CD4-positive, alpha-beta T cell treated with Interleukin-15 for 1 hour (primary cell): ENCODE measurements around the gene ISLR2.
"Not testable (repeated sequence)": the region's sequence is repeated elsewhere in the genome, so short reads cannot be mapped to it uniquely, and the experiment has no call there.

ENCODE experiments used
- DNase-seq: peaks from one replicate; pipeline ENCODE4 v3.0.0-alpha.2; 2020

ISLR2 gene

DNA sequence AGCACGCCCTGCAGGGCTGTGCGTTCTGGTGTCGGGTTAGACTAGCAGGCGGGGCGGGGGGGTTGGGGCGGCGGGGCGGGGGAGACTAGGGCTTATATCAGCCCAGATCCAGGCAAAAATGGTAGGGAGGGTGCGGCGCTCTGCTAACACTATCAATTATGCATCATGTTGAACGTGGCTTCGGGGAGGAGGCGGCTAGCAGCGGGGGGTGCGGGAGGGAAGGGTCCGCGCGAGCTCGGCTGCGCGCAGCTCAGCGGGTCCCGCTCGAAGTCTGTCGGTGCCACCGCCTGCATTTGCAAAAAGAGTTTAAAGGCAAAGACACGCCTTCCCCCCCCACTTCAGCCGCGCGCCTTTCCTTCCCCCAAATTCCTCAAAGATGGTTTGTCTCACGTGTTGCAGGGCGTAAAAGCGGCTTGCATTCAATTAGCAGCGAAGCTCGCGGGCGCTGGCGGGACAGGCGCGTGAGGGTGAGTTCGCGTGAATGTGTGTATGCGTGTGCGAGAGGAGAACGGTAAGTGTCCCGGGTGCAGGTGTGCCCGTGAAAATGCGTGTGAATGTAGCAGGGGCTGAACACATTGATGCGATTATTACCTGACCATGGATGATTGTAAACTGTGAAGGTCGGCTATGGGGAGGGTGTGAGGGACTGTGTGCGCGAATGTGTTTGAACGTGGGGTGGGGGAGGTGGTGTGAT lies at the start of gene ISLR2:
Gene ISLR2, plus strand, starts transcription at position 432 of the 694 bp plus-strand sequence. CDS start 2,169 bp downstream, outside the sequence.
- DNase-seq, result no peak

DNA sequence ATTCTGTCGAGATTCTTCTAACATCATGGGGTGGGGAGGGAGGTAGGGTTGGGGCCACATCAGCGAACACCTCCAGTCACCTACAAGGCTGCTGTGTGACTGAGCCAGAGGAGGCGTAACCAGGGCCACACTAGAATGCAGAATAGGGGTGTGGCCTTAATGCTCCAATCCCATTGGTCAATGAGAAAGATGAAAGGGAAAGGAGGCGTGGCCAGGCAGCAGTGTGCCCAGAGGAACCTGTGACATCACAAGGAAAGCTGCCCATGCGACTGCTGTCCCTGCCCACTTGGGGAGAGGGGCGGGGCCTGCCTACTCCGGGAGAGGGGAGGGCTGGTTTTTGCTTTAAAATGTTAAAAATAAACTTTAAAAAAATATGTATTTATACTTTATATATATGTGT lies 47.9 kb upstream of the ISLR2 start, which contains the start of gene GOLGA6A:
Gene GOLGA6A, minus strand, starts transcription at position 101 of the 400 bp plus-strand sequence. Its CDS starts 41 bp downstream, at position 60.
- not testable (repeated sequence) for DNase-seq

- DNase-seq, result not testable (repeated sequence)
Measured at GRCh38 chr15:74094567-74094966, 35.8 kb upstream of the ISLR2 start.

GRCh38 chr15:74095610-74096009 lies 34.8 kb upstream of the ISLR2 start:
- not testable (repeated sequence) for DNase-seq

DNA sequence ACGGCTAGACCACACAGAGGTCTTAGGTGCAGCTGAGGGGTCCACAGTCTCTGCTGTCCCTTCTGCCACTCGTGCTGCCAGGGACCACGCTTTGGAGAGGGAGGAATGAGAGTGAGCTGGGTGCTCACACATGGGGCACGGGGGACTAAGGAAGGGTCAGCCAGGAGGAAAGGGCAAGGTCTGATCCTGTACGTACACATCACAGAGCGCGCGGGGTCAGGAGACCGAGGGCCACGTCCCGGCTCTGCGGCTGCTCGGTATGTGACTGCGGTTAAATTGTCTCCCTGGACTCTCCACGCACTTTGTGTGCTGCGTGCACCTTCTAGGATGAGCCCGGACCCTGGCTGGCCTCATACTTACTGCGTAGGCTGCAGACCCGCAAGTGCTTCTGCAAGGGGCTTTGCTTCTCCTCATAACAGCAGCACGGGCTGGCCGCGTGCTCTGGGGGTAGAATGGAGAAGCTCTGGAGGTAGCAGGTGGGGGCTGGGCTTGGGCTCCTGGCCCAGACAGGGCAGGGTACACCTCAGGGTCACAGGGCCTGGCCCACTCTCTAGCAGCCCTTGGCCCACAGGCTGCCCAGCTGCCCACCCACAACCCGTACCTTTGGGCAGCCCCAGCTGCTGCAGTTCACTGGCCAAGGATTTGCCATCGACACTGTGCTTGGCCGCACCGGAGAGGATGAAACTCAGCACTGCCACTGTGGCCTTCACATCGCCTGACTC lies 33.5 kb upstream of the ISLR2 start:
- DNase-seq, result not testable (repeated sequence)

DNA sequence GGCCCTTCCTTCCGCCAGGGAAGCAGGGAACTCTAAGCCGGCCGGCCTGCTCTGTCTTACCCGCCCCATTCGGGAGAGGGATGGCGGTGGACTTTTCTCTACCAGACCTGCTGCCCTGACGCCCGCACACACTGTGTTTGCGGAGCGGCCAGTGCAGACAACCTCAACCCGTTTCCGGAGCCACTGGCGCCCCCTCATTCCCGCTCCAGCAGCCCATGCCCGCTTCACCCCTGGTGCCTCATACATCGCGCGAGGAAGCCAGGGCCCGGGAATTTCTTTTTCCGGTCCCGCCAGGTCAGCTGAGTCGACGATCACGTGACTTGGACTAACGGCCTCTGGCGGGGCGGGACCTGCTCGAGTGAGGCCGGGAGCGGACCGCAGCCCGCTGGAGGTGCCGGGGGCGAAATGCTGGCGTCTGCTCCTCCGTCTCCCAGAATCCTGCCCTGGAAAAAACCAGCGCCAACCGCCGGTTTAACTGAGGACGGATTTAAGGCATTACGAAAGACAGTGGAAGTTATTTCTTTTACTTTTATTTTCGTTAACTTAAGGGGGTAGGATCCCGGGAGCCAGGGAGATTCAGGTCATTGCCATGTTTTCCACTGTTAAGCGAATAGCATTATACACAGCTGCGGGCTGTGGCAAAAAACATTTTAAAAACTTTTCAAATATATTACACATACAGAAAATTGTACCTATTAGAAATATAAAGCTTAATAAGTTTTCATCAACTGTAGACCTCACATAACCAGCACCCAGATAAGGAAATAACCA lies 30.2 kb upstream of the ISLR2 start:
- peak; percentile 71 for DNase-seq

DNA sequence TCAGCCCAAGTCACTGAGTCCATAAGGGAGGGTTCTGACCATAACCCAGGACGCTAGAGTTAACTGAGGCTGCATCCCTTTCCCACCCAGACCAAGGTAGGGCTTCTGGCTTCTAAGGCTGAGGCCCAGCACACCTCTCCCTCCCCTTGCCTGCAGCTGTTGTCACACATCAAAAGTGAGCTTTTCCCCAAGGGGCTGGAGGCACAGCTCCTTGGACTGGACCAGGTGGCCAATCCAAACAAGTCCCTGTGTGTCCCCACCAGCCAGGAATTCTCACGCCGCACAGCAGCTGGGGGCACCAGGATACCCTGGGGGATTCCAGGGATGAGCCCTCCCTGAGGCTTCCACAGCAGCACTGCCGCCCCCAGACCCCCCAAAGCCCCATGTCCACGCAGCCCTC lies 22.3 kb upstream of the ISLR2 start:
- no peak for DNase-seq

- DNase-seq, result not testable (repeated sequence)
Measured at GRCh38 chr15:74108611-74109010, 21.8 kb upstream of the ISLR2 start.

GRCh38 chr15:74109713-74110112 lies 20.7 kb upstream of the ISLR2 start:
- no peak for DNase-seq

DNA sequence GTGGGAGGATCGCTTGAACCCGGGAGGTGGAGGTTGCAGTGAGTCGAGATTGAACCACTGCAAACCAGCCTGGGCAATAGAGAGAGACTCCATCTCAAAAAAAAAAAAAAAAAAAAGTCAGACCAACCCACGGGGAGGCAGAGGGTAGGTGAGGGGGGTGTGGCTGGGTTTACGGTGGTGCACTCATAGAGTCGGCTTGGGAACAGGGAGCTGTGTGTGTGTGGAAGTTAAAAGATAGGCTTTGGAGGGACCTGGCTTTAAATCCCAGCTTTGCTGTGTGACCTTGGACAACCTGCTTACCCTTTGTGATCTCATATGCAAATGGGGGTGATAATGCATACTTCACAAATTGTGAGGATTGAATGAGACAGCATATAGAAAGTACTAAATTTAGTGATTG lies 10.0 kb upstream of the ISLR2 start:
- DNase-seq, result no peak

- no peak for DNase-seq
Measured at GRCh38 chr15:74121039-74121438, 9.3 kb upstream of the ISLR2 start.

- DNase-seq, result no peak
Measured at GRCh38 chr15:74121858-74122257, 8.5 kb upstream of the ISLR2 start.

DNA sequence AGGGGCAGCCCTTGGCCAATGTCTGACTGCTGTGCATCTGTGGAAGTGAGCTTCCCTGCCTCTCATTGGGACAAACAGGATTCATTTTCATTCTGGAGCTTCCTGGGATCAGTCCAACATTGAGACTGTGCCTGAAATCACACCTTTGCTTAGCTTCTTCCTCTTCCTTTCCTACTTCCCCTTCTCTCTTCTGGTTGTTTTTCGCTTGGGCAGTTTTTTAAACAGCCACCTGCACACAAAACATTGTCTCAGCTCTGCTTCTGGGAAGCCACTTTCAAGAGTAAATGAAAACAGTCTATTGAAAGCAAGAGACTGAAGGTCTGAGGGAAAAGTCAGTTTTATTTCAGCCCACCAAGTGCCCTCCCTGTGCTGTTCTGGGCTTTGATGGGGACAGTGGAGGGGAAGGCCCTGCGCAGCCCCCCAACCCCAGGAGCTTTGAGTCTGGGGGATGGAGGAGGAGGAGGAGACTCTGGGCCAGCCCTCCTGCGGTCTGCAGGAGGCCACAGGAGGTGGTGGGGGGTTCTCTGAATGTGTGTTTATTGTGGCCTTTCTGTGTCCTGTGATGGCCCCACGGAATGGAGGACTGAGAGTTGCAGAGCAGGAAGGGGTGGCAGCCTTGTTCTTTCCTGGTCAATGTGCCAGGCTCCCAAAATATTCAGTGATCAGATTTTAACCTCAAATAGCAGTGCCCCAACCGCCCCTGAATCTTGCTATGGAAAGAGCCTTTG lies 7.8 kb upstream of the ISLR2 start:
- DNase-seq, result no peak

GRCh38 chr15:74123131-74123429 lies 7.3 kb upstream of the ISLR2 start:
- DNase-seq, result no peak

GRCh38 chr15:74123658-74124057 lies 6.7 kb upstream of the ISLR2 start:
- no peak for DNase-seq

DNA sequence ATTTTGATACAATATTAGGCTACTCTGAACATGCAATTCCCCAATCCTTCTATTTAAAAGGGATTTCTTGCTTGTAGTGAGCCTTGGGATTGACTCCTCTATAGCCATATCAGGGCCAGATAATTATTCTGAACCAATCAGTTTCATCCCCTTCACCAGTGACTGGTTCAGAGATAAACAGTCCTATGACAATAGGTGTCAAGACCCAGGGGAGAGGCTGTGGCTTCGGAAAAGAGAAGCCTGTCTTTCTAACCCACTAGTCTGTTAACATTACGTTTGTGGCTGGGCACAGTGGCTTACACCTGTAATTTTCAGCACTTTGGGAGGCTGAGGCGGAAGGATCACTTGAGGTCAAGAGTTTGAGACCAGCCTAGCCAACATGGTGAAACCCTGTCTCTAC lies 6.2 kb upstream of the ISLR2 start:
- no peak for DNase-seq

DNA sequence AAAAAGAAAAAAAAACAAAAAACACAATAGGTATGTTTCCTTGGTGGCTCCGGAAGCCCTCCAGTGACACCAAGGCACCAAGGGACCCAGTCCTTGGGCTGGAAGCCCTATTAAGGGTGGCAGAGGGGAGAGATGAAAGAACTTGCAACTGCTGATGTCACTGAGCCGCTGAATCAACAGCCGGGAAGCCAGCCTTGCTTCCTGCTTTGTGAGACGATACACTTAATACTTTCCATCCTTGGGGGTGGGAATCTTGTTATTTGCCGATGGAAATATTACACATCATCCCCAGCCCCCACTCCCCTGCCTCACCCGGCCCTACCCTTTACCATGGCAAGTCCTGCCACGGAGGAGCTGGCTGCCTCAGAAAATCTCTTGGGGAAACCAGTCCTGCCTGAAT lies 5.6 kb upstream of the ISLR2 start:
- DNase-seq, result no peak

GRCh38 chr15:74127255-74127953 lies 3.0 kb upstream of the ISLR2 start:
- DNase-seq, result peak; percentile 70

DNA sequence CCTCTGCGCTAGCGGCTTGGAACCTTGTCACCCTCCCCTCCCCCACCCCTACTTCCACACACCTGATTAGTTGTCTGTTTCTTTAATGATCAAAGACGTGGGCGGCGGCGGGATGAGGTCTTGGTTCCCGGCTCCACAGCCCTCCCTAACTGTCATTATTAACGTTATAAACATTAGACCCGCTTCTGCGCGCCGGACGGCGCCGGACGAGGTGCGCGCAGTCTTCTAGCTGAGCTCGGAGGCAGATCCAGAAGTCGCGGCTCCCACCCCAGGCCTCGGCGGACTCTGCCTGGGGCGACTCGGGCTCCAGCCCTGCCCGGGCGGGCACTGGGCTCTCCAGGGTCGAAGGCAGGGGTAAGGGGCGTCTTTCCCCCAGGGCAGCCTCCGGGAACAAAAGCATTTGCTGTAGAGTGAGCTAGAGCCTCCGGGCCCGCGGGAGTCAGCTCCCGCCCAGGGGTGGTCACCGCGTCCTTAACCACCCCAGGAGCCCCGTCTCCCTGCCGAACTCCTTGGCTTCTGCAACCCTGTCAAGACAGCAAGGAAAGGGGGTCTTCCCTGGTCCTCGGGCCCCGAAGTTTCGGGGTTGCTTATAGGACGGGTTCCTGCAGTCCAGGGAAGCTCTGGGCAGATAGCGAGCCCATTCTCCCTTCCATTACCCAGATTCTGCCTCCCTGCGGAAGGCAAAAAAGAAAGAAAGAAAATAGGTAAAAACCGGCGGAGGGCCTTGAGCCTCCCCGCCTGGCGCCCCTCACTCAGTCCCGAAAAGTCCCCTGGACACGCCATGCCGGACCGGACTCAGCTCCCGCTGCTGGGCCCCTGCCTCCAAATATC lies 2.2 kb upstream of the ISLR2 start:
- DNase-seq, result no peak

GRCh38 chr15:74128785-74129585 lies 1.4 kb upstream of the ISLR2 start:
- no peak for DNase-seq
